ENCODE measurements around the gene CCDC102A.

- TF ChIP-seq CTCF (conservative IDR thresholded peaks at IDR 0.05 in 1 of 2, IDR thresholded peaks at IDR 0.05 in 1 of 2; ENCODE audit: extremely low read depth in 1 of 2, insufficient read depth in 1 of 2, low read depth in 1 of 2, low read length in 2 of 2) (no peak), EZH2 (IDR thresholded peaks at IDR 0.05; ENCODE audit: borderline replicate concordance, low read length) (no peak)
Measured at GRCh38 chr16:57514371-57514770, 22.0 kb downstream of the CCDC102A start.

Measured in mammary epithelial cell (primary cell).